Epithelial cell of esophagus (primary cell): ENCODE measurements around the gene UBE2E1.

Source experiments
- DNase-seq: peaks from one replicate; pipeline ENCODE4 v3.0.0; 2010; ENCODE audit warnings: low read depth
- H3K4me3 ChIP-seq: 2 replicates; pipeline ENCODE4 v1.5.1; 2011; ENCODE audit warnings: mild to moderate bottlenecking, low read length, control low read depth
- TF ChIP-seq, protein P1 (sequence below): IDR thresholded peaks from 2 replicates; pipeline ENCODE4 v1.5.1; 2011; ENCODE audit warnings: low read depth, mild to moderate bottlenecking, low read length, control low read depth, inconsistent platforms; ENCODE audit not compliant: insufficient read depth; ENCODE audit errors: missing control alignments

Gene UBE2E1

DNA sequence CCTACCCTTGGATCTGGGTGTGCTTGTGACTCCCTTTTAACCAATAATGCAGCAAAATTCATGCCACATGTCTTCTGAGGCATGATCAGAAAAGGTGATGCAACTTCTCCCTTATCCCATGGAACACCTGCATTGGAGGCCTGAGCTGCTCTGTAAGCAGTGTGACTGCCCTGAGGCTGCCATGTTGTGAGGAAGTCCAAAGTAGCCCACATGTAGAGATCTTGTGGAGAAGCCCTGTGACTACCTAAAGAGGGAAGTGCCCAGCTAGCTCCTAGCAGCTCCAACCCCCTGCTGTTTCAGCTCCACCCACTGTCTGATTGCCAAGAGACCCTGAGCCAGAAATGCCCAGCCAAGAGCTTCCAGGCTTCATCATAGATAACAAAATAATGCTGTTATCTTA, 132.9 kb downstream of the UBE2E1 start:
- no peak for DNase-seq
- no peak overlapping the region for H3K4me3 ChIP-seq
- TF ChIP-seq, protein P1, sequence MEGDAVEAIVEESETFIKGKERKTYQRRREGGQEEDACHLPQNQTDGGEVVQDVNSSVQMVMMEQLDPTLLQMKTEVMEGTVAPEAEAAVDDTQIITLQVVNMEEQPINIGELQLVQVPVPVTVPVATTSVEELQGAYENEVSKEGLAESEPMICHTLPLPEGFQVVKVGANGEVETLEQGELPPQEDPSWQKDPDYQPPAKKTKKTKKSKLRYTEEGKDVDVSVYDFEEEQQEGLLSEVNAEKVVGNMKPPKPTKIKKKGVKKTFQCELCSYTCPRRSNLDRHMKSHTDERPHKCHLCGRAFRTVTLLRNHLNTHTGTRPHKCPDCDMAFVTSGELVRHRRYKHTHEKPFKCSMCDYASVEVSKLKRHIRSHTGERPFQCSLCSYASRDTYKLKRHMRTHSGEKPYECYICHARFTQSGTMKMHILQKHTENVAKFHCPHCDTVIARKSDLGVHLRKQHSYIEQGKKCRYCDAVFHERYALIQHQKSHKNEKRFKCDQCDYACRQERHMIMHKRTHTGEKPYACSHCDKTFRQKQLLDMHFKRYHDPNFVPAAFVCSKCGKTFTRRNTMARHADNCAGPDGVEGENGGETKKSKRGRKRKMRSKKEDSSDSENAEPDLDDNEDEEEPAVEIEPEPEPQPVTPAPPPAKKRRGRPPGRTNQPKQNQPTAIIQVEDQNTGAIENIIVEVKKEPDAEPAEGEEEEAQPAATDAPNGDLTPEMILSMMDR: no peak

DNA sequence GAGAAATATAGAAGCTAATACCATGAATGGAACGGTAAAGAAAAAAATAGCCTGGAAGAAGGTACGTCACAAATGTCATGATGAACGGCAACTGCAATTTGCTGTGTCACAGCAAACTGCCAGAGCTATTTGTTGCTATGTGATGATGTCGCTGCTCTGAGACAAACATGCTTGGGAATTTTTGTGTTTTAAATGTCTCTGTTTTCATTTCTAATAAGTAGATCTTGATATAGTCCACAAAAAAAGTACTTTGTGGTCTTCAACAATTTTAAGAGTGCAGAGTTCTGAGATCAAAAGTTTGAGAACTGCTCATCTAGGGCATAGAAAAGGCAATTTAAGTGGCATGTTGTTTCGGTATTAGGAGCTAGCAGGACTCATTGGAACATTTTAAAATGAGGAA, 135.0 kb downstream of the UBE2E1 start:
- TF ChIP-seq, protein P1: no peak
- no peak overlapping the region for H3K4me3 ChIP-seq
- no peak for DNase-seq
